Adrenal gland (tissue), 5 donors: ENCODE data around the gene ABO.
"Not testable (repeated sequence)": the region's sequence is repeated elsewhere in the genome, so short reads cannot be mapped to it uniquely, and the experiment has no call there.

Source experiments
- CTCF ChIP-seq, 6 experiments: fragments of 450-650 bp in 4 of 6; fragments of 200-600 bp in 2 of 6; sonication (generic) in 1 of 6; IDR thresholded peaks; 1 replicate in 5 of 6; 2 replicates in 1 of 6; pipeline versions ENCODE4 v1.5.1 to v1.8.0; 2016 to 2021; ENCODE audit warnings: antibody characterized with exemption in 6 of 6, mild to moderate bottlenecking in 2 of 6, moderate library complexity in 1 of 6
- POLR2A ChIP-seq, 2 donors: fragments of 450-650 bp; IDR thresholded peaks; one replicate each; pipeline ENCODE4 v1.6.1; 2017; ENCODE audit warnings: antibody characterized with exemption in 2 of 2, mild to moderate bottlenecking in 2 of 2, moderate library complexity in 1 of 2
- donor health status: DM: no; HTN: no; CAD: no.

GRCh38 chr9:133236291-133237034 lies 38.5 kb downstream of the ABO start:
- TF ChIP-seq CTCF, POLR2A (IDR thresholded peaks at IDR 0.05): not testable (repeated sequence)
